D721Med (cell line): Measurements from ENCODE around the gene NCS1.

Experiments used
- DNase-seq: peaks from one replicate; pipeline ENCODE4 v3.0.0; 2011; ENCODE audit warnings: low spot score; ENCODE audit not compliant: insufficient read length
- FAIRE-seq: peaks from 2 replicates; lab custom pipeline; 2011; peaks lifted over from hg19 to GRCh38; lab: Jason Lieb, UNC
- TF ChIP-seq, protein P1 (sequence below): IDR thresholded peaks from 2 replicates; pipeline ENCODE4 v1.5.1; 2012; ENCODE audit warnings: mild to moderate bottlenecking, control low read depth; ENCODE audit not compliant: insufficient read depth; ENCODE audit errors: missing control alignments

NCS1 gene

DNA sequence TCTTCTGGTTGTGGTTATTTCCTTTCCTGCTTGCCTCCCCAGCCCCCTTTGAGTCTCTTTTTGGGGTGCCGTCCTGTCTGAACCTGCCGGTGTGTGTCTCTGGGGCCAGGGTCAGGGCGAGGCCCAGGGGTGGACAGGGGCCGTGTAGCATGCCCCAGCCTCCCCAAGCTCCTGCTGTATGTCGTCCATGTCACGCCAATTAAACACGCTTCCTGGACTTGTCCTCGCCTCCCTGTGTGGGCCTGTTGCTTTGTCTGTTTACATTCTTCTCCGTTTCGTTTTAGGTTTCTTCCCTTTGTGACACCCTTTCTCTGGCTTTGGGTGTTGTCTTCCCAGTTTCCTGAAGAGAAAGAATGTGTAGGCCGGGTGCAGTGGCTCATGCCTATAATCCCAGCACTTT, 64.9 kb downstream of the NCS1 start:
- TF ChIP-seq, protein P1, sequence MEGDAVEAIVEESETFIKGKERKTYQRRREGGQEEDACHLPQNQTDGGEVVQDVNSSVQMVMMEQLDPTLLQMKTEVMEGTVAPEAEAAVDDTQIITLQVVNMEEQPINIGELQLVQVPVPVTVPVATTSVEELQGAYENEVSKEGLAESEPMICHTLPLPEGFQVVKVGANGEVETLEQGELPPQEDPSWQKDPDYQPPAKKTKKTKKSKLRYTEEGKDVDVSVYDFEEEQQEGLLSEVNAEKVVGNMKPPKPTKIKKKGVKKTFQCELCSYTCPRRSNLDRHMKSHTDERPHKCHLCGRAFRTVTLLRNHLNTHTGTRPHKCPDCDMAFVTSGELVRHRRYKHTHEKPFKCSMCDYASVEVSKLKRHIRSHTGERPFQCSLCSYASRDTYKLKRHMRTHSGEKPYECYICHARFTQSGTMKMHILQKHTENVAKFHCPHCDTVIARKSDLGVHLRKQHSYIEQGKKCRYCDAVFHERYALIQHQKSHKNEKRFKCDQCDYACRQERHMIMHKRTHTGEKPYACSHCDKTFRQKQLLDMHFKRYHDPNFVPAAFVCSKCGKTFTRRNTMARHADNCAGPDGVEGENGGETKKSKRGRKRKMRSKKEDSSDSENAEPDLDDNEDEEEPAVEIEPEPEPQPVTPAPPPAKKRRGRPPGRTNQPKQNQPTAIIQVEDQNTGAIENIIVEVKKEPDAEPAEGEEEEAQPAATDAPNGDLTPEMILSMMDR: no peak
- FAIRE-seq: no peak
- no peak for DNase-seq

DNA sequence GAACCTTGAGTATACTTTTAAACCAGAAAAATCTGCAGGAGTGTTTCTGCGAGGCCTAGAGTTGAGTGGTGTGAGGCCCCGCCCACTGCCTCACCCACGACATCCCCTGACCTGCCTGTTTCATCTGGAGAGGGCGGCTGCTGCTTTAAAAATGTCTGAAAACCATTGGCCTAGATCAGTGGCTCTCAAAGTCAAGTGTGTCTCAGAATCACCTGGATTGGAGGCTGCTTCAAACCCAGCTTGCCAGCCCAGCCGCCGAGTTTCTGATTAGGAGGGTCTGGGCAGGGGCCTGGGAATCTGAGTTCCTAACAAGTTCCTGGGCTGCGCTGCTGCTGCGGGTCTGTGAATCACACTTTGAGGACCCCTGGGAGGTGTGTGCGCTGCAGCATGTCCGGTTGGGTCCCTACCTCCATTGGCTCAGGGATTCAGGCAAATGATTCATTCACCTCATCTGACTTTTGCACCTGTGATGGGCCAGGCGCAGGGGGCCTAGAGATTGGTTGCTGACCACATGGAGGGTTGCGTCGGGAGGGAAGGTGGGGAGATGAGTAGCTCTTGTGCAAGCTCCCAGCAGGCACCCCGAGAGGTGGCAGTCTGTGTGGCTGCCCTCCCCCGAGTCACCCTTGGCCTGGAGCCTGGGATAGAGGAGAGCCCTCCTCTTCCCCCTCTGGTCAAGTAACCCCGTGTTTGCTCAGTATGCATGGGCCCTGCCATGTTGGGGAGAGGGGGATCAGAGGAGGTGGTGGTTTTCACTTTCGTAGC, 65.7 kb downstream of the NCS1 start:
- DNase-seq (no peak), FAIRE-seq (no peak)
- TF ChIP-seq, protein P1: no peak

DNA sequence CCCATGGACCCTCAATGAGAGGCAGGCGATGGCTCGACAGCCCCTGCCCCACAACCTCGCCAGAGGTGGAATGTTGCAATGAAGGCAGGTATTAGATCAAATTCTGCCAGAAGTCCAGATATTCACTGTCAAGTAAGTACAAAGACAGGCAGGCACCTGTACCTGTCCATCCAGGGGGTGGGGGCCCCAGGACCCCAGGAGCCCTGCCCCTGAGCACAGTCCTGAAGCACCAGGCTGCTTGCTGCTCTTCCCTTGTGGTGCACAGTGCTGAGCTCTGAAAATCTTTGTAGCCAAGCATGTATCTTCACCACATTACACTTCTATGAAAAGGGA, 67.1 kb downstream of the NCS1 start:
- TF ChIP-seq, protein P1: no peak
- no peak for DNase-seq
- FAIRE-seq: no peak

DNA sequence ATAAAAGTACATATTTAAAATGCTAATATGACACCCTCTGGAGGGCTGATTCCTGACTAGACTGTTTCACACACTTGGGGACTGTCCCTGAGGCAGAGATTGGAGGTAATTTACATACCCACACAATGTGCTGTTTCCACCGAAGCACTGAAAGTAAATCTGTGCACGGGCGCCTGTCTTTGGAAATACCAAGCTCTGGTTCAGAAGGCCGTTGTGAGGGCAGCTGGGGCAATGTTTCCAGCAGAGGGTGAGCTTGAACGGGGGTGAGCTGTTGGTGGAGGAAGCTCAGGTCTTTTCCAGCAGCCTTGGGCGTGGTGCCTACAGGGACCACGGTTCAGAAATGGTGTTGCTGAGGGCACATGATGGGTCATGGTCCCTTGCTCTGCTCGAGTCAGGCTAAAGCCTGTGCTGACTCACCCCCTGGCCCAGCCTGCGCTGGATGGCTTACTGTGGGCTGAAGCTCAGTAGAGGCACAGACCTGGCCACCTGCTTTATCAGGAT, 67.6 kb downstream of the NCS1 start:
- no peak for DNase-seq
- no peak for FAIRE-seq
- TF ChIP-seq, protein P1: no peak

DNA sequence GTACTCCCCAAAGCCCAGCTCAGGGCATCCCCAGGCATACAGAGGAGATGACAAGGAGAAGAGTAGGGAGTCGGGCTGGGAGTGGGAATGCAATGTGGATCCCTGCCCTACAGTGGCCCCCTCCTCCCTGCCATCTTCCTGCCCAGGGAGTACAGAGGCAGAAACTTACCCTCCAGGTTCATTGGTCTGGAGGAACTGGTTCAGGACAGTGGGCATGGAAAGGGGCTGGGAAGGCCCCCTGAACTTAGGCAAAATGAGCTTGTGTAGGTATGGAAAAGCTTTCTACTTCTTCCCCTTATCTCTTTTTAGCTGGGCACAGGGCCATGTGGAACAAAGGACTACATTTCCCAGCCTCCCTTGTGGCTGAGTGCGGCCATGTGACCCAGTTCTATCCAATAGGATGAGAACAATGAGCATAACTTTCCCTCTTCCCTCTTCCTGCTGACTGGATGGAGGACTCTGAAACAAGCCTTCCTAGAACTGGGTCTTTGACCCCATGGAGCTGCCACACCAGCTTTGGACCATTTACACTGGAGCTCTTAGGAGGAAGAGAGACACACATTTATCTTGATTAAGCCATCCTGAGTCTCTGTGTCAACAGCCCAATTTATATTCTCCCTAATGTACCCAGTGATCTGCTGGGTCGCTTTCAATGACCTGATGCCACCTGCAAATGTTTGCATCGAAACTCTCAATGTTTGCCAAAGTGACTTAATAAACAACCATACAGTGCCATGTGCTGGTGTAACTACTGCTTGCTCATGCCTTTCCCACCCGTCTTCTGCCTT, 68.4 kb downstream of the NCS1 start:
- DNase-seq (no peak), FAIRE-seq (no peak)
- TF ChIP-seq, protein P1: no peak

DNA sequence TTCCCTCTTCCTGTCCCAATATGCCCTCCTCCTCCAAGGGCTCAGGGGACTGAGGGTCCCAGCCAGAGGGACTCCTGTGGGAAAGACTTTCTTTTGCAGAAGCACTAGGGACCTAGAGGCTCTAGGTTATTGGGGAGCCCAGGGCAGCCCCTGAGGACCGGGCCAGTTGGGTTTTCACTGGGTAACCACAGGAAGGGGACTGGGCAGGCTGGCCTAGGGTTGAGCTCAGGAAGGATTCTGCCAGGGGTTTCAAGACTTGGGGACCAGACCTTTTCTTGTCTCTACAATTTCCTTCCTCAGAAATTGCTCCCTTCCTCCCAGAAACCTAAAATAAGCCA, 69.0 kb downstream of the NCS1 start:
- TF ChIP-seq, protein P1: no peak
- no peak for FAIRE-seq
- no peak for DNase-seq
